Activated effector memory CD4-positive, alpha-beta T cell treated with Interleukin-2 at 50 U/mL for 16 hours (primary cell): Measurements from ENCODE around the gene SEPTIN7.

Experiments
- DNase-seq: peaks from one replicate; pipeline ENCODE4 v3.0.0-alpha.2; 2020

SEPTIN7 gene

DNA sequence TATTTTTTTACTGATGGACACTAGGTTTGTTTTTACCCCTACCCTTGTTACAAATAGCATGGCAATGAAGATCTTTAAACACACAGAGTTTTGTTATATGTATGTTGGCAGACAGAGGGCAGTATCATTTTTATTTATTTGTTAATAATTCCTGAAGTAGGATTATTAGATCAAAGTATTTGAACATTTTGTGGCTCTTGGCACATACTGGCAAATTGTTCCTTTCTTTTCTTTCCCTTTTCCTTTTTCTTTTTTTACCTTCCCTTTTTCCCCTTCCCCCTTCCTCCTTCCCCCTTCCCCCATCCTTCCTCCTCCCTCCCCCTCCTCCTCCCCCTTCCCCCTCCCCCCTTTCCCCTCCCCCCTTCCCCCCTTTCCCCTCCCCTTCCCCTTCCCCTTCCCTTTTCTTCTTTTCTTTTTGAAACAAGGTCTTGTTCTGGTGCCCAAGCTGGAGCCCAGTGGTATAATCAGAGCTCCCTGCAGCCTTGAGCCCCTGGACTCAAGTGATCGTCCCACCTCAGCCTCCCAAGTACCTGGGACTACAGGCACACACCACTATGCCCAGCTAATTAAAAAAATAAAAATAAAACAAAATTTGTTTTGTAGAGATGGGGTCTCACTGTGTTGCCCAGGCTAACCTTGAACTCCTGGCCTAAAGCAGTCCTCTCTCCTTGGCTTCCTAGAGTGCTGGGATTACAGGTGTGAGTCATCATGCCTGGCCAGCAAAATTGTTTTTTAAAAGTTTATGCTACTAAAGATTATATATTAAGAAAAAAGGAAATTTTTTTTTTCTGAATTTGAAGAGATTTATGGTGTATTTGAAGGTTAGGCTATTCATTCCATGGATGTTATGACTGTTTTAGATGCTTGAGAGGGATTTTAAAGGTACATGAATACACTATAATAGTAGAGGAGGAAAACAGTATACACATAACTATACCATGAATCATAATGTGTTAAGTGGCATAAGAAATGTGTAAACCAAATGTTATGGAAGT lies 39.3 kb downstream of the SEPTIN7 start:
- DNase-seq: no peak

DNA sequence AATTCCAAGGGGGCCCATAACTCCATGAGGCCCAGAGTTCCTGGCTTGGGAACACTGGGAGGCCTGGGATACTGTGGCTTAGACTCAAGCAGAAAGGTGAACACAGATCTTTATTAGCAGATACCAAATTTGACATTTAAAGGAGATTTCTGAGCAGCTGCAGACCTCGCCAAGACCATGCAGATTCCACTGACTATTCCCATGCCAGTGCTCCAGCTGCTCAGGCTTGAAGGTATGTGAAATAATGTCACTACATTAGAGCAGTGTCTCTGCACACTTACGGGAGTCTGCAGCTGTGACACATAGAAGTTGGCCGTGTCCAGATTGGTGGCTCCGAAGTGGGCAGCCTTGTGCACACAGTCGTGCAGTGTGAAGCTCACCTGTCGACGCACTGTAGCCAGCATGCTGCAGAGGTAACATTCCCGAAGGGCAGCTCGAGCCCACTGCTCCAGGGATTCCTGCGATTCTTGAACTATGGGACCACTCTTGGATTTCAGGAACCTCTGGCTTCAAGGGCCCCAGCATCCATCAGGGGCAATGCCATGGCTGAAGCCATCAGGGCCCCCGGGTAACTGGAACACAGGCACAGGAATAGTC lies 46.1 kb downstream of the SEPTIN7 start:
- no peak for DNase-seq

DNA sequence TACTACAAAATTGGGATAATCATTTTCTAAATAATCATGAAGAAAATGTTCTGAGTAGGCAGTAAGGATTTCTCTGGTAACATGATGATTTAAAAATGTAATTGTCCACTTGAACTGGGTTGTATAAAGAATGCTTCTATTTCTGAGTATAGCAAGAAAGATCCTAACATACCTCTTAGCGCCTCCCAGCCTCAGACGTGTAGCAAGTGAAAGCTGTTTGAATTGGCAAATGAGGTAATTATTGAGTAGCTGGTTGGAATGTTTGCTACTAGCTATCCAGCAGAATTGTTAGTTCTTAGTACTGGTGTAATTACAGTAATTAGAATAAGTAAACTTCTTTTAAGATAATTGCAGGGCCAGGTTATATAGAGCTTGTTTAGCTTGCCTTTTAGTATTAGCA lies 47.9 kb downstream of the SEPTIN7 start:
- no peak for DNase-seq

DNA sequence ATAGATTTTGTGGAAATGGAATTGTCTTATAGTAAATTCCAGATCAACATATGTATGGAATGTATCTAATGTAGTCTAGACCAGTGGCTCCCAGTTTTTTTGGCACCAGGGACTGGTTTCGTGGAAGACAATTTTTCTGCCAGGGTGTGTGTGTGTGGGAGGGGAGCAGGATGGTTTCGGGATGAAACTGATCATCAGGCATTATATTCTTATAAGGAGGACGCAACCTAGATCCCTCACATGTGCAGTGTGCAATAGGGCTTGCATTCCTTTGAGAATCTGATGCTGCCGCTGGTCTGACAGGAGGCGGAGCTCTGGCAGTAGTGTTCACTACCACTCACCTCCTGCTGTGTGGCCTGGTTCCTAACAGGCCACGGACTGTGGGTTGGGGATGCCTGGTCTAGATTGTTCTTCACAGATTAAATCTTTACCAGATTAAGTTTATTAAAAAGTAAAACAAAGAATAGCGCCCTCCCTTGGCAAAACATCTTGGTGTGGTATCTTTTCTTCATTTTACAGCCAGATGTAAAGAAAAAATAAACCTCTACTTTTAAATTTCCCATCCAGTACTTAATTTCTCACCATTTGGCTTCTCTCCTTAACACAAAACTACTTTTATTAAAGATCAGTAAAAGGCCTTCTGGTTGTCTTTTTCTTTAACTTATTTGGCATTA lies 48.4 kb downstream of the SEPTIN7 start:
- no peak for DNase-seq

DNA sequence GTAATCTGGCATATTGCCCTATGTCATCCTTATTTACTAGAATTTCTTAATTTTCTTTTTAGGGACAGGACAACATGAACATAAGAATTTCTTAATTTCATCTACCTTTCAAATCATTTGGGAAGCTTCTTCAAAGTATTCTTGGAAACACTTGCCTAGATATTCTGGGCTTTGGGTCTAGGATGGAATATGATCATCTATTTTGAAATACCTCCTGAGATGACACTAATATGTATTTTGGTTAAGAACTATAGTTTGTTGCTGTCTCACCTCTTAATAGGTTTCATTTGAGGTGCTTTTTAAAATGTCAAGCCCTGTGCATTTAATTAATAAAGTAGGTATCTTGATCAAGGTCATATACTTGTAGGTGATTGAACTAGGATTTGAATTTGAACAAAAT lies 49.1 kb downstream of the SEPTIN7 start:
- DNase-seq: no peak
